DMS79 treated with DMSO at 0.1 percent for 48 hours (cell line): ENCODE measurements around the gene IFNGR1.
"Not testable (repeated sequence)": the region's sequence is repeated elsewhere in the genome, so short reads cannot be mapped to it uniquely, and the experiment has no call there.

Source experiments
- DNase-seq: peaks from one replicate; lab custom pipeline; 2025; lab: John Stamatoyannopoulos, UW

IFNGR1 gene

DNA sequence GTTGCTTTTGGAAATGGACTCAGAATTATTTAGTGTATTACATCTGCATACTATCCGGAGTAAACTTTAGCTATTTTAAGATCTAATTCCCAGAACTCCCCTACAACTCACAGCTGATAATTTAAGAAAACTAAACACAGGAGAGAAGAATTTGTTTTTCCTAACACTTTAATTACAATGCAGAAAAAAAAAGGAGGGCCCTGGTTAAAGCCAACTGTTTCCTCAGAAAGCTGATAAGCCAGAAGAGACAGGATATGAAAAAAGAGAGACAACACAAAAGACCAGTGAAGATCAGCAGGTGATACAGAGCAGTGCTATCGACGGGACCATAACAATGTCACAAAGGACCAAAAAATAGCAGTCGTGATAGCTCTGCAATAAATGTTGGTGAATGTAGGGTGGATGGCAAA lies 5.8 kb downstream of the IFNGR1 start:
- no peak for DNase-seq

DNA sequence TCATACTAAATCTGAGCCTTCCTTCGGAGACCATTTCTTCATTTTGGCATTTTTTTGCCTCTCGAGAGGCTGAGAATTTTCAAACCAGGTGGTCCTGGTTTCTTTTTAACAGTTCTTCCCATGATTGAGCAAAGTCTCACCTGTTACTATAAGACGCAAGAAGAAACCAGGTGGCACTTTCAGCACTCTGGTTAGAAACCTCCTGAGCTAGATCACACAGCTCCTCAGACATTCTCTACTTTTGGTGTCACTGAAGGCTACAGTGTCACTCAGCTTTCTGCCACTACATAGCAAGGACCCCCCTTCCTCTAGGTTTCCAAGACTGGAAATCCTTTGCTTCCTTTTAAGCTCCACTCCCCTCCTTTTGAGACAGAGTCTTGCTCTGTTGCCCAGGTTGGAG lies 7.3 kb downstream of the IFNGR1 start:
- no peak for DNase-seq

DNA sequence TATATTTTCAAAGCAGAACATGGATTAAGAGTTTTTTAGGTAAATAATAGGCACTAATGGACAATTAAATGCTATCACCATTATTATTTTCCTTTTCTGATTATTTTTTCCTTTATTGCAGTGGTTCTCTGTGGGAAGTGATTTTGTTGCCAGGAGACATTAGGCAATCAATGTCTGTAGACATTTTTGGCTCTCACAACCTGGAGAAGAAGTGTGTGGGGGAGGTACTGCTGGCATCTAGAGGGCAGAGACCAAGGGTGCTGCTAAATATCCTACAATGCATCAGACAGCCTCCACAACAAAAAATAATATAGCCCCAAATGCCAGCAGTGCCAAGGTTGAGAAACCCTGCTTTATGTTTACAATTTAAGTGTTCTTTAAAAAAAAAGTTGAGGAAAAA lies 8.3 kb downstream of the IFNGR1 start:
- DNase-seq: no peak

DNA sequence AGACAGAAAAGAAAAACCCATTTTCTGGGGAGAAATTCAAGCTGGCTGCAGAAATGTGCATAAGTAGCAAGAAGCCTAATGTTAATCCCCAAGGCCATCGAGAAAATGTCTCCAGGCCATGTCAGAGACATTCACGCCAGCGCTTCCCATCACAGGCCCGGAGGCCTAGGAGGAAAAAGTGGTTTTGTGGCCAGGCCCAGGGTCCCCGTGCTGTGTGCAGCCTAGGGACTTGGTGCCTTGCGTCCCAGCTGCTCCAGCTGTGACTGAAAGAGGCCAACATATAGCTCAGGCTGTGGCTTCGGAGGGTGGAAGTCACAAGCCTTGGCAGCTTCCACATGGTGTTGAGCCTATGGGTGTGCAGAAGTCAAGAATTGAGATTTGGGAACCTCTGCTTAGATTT lies 10.9 kb downstream of the IFNGR1 start:
- no peak for DNase-seq

DNA sequence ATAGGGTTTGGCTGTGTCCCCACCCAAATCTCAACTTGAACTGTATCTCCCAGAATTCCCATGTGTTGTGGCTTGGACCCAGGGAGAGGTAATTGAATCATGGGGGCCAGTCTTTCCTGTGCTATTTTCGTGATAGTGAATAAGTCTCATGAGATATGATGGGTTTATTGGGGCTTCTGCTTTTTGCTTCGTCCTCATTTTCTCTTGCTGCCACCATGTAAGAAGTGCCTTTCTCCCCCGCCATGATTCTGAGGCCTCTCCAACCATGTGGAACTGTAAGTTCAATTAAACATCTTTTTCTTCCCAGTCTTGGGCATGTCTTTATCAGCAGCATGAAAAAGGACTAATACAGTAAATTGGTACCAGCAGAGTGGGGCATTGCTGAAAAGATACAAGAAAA lies 11.7 kb downstream of the IFNGR1 start:
- DNase-seq: not testable (repeated sequence)

DNA sequence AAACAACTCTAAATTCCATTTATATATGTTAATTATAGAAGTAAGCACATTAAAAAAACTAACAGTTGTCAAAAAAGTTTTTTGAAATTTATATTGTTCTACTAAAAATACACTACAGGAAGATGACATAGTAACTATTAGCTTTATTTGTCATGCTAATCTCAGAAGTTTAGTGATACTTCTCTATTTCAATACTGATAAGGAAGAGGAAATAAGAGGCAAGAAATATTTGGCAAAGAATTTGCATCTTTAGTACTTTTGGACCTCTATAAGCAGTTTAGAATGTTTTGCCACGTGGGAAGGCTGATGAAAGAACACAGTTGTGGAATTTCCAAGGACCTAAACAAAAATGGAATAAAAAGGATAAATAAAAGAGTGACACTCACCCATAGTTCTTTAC lies 12.6 kb downstream of the IFNGR1 start:
- DNase-seq: no peak

DNA sequence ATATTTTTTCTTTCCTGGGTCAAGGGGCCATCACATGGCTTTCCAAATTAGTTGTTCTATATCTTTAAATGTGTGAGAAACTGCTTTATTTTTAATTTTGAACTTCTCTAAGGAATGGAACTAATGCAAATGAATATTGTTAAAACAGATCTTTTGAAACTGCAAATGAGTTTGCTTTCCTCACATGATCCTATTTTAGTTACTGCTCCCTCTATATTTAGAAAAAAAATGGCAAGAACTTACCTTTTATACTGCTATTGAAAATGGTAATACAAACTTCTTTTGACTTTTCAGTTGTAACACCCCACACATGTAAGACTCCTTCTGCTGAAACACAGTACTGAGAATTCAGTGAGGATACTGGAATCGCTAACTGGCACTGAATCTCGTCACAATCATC lies 15.9 kb downstream of the IFNGR1 start:
- DNase-seq: no peak

DNA sequence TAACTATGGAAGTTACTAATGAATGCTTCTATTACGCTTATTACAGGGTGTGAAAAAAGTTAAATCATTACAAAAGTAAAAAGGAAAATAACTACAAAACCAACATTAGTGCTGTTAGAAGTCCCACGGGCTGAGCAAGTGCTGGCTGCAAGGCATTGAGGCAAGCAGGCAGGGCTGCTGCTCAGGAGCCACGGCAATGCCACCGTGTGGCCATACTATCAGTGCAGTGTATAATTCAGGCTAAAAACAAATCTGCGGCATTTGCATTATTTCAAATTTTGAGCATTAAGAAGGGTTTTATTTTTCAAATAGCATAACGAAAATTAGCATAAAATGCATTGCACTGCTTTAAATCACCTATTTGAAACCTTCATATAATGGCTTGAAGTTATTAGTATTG lies 17.1 kb downstream of the IFNGR1 start:
- no peak for DNase-seq

DNA sequence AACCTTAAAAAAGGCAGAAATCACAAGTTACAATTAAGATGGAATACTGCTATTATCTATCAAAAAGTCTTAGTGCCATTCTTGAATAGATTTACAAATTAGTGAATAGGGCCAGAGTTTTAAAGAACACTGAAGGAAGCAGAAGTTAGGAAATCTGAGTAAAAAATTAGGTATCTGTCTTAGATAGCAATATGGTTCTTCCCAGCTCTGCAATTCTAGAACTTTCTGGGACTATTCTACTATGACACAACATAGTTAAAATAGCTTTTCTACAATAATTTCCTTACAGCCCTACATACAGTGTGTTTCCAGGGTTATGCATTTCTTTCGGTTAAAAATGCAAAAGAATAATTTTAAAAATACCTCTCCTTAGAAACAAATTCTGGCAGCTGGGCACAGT lies 18.2 kb downstream of the IFNGR1 start:
- no peak for DNase-seq

DNA sequence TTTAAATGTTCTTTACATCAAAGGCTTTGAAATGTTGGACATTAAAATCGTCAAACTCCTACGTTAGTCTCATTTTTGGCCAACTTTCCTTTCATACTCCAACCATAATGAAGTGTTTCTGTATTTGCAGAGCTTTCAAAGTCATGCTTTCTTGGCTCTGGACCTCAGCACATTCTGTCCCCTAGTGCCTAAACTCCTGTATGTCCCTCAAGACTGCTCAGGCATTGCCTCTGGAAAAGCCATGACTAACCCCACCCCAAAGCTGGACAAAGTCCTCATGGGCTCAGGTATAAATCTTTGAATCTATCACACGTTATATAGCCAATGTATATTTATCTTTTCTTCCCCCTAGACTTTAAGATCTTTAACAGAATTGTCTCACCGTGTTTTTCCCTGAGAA lies 18.9 kb downstream of the IFNGR1 start:
- no peak for DNase-seq

DNA sequence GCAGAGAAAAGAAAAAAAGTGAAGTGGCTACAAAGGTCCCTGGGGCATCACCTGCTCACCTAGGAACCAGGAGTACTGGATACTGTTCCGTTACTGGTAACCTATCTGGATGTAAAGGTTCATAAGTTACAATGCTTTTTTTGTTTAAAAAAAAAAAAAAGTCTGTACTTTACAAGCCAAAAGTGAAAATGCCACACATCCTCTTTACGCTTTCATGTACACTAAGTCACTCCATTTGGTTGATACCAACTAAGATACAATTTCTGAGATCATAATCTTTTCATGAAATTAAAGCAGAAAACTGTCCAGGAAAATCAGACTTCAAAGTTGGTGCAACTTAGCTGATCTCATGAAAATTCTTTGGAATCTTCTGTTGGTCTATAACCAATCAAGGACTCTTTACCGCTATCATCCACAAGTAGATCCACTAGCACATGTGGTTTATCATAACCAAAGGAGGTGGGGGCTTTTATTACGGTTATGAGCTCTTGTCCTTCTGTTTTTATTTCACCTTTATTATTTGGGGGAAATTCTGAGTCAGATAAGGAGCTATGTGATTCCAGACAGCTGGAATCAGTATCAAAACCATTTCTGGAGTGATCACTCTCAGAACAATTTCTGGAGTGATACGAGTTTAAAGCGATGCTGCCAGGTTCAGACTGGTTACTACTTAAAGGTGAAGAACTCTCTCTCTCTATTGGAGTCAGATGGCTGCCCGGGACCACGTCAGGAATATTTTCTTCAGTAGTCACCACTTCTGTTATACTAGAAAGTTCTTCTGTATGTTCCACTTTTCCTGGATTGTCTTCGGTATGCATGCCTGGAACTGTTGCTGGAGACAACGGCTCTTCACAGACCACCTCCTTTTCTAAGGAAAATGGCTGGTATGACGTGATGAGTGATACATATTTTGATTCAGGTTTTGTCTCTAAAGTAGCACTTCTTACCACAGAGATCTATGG lies 21.2 kb downstream of the IFNGR1 start:
- no peak for DNase-seq

DNA sequence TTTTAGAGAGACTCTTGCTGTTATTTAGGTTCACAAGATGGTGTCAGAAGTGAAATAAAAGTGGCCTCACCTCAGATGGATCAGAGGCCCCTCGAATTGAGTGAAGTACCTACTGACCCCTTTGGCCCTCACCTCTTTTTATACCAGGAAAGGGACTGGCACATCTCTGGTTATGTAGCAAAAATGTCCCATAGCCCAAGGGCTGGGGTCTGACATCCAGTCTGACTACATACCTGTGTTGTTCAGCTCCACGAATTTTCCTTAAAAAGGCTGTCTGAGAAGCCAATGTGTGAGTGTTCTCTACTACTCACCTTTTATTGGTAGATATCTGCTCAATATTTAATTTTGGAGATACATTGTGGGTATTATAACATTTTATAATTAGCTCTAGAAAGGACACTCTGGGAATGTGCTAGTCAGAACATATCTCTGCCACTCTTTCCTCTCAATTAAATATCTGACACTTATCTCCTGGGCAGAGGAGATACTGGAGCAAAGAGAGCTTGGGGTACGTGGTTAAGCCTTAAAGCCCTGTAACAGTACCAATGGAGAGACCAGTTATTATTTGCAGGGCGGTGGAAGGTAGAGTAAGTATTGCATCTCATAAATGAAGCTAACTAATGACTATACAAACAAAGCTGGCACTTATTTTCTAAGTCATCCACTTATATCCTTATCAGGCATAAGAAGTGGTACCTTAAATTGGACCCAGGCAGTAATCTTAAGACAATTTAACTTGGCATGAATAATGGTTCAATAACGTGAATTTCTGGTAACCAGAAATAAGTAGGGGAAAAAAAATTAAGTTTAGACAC lies 25.7 kb downstream of the IFNGR1 start:
- peak; percentile 90 for DNase-seq

DNA sequence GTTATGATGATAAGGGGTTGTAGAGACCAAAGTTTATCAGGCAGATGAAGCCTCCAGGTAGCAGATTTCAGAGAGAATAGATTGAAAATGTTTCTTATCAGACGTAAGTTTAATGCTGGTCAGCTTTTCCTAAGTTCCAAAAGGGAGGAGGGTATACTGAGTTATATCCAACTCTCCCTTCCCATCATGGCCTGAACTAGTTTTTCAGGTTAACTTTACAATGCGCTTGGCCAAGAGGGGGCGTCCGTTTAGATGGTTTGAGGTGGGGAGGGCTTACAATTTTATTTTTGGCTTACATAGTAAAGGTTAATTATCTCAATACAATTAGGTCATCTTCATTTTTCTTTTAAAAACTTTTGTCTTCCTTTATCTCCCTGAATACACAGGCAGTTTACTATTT lies 26.4 kb downstream of the IFNGR1 start:
- no peak for DNase-seq

DNA sequence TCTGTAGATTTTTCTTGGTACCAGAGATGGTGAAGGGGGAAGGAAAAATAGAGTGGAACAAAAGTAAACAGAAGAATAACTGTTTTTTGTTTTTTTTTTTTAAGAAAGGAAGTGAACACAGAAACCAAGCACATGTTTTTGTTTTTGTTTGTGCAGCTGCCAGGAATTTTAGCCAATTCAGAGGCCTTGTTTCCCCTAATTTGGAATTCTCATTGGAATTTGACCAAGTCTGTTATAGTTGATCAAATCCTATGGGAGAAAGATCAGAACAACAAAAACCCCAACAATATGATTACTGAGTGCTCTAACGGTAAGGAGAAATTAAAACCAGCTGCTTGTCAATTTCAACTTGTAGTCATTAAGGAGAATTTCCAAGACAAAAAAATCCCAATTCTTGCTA lies 27.5 kb downstream of the IFNGR1 start:
- DNase-seq: no peak

DNA sequence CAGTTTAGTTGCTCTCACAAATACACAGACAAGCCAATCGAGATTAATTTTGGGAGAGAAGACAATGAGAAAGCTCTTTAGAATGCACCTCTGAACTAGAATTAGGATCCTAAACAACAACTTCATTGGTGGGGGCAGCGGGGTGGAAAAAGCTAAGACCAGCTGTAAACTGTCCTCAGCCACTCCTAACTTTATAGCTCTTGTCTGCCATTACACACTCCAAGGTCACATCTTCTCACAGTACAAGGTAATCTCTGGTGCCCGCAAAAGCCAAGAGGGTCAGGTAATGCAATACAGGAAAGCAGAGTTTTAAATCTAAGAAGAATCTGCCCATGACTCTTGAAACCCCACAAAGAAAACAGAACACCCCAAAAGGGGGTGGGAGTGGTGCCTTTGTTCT lies 27.9 kb downstream of the IFNGR1 start:
- no peak for DNase-seq

DNA sequence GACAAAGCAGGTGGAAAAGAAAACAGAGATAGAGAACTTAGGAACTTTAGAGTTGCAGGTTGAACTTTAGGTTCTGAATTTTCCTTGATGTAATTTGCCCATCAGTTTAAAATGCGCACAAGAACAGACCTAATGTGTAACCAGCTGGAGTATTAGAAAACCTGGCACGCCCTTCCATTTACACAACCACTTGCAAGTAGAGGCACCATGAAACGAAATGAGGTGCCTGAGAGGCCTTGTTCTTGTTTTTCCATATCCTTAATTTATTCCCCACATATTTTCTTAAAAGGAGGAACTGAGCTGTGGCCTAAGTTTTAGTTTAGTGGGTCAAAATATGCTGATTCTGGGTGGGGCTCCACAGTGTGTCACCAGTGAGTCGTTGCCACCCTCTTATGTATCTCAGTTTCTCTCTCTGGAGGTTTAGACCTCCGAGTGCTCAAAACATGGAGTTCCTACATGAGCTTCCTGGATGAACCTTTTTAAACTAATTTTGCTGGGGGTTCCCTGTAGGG lies 28.5 kb downstream of the IFNGR1 start:
- no peak for DNase-seq

DNA sequence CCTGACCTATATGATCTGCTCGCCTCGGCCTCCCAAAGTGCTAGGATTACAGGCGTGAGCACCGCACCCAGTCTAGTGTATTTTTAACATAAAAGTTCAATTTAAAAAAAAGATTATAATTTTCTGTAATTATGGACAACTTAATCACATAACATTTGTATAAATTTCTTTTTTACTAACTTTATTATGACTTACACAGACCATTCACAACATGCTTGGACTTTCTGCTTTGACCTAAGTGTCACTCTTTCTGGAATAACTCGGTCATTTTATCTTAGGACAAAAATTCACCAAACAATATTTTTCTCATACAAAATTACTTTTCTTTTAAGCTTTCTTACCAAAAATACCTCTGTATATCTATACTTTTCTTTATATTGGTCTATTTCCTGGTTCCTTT lies 30.3 kb downstream of the IFNGR1 start:
- DNase-seq: peak; percentile 6

DNA sequence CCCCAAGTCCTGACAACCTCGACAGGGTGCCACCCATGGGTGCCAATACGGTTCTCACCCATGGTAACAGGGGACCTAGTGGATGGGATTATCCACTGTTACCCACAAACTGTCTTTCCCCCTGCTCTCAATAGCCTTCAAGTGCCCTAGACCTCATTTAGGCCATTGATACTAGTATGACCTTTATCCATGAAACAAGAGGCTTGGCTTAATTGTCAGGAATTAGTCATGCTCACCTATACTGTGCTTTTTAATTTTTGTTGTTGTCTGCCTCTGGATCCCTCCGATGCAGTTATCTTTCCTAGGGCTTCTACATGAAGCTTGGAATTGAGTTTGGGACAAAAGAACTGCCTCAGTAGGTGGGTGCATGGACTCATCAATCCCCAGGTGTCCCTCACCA lies 33.9 kb downstream of the IFNGR1 start:
- no peak for DNase-seq

DNA sequence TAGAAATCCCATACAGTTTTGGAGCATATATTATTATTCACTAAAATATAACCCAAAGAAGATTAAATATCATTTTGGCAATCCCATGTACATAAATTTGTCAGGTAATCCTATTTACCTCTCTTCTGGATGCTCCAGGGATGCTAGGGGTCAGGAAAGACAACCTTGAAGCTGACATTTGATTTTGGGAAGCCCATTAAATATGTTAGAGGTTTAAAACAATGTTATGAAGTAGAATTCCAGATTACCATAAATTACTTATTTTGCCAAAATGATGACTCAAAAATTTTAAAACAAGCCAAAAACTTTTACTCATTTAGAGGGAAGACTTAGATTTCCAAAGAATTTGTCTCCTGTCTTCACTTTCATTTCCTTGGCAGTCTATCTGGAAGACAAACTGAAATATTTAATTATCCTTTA lies 36.5 kb downstream of the IFNGR1 start:
- DNase-seq: no peak

DNA sequence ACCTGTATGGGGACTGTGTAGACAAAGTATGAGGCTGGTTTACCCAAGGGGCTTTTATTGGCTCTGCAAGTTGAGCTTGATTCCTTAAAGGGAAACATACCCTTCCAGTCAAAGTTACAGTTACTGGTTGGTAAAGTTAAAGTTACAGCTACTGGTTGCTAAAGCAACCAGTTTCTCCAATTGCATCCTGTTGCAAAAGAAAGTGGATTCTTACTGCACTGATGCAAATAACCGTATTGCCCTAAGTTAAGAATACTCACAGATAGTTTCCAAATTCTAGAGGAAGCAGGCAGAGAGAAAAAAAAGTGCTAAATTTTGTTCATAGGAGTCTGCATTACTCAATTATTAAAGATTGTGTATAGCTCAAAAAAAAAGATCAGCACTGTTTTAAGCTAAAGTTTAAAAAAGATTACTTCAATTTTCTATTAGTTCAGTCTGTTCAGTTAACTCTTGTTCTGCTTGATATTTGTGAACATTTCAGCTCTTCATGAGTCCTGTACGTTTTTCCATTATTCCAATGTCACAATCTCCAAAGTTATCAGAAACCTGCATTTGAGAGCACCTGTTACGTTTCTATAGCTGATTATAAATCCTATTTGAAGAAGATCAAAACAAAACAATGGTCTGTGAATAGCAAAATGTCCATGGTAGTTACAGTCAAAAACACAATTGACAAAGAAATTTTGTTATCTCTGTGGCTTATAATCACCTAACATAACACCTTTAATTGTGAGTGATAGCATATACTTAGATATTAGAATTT lies 37.1 kb downstream of the IFNGR1 start:
- no peak for DNase-seq

DNA sequence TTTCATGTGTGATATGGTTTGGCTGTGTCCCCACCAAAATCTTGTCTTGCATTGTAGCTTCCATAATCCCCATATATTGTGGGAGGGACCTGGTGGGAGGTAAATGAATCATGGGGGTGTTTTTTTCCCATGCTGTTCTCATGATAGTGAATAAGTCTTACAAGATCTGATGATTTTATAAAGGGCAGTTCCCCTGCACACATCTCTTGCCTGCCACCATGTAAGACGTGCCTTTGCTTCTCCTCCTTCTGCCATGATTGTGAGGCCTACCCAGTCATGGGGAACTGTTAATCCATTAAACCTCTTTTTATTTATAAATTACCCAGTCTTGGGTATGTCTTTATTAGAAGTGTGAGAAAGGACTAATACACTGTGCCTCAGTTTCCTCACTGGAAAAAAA lies 41.6 kb downstream of the IFNGR1 start:
- DNase-seq: no peak

DNA sequence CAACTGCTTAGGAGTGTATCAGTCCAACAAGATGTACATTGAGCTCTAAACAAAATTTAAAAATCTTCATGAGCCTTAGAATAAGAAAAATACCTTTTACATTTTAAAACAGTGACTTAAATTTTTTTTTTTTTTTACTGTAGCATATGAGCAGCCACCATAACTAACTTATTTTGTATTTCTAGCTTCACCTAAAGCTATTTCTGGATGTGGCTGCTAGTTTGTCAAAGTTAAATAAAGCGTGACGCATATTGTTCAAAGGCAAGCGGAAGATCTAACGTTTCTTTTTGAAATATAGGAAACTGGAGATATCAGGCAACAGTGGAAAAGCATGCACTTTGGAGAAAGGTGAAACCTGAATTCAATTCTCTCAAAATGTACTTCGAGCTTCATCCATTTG lies 42.5 kb downstream of the IFNGR1 start:
- no peak for DNase-seq
